ENCODE results near the gene UPK3A. TPM values are rescaled to one million over a fixed set of nuclear protein-coding genes. Genes with fewer than 3 reads are reported as not detected.

Gene UPK3A
- polyA plus RNA-seq, 3 donors: 6.0 to 19.0 (median 14.0) TPM

GRCh38 chr22:45278125-45278524 lies 6.6 kb upstream of the UPK3A start:
- Histone ChIP-seq H4K20me1 (ENCODE audit: insufficient read depth, low read length) (no peaks in the 10 kb centered on the region), H3K27ac (ENCODE audit: low read depth in 1 of 2, low read length in 2 of 2) (no peak overlapping the region), H3K36me3 (replicated peaks in 1 of 2; ENCODE audit: control insufficient read depth in 1 of 2, insufficient read depth in 2 of 2, low read length in 2 of 2) (no peaks in the 10 kb centered on the region), H3K4me3 (replicated peaks in 1 of 3; ENCODE audit: low read depth in 2 of 3, low read length in 3 of 3) (no peak overlapping the region), H3K79me2 (ENCODE audit: insufficient read depth, low read length) (no peaks in the 10 kb centered on the region), H3K9ac (ENCODE audit: insufficient read depth, low read length, poor library complexity, severe bottlenecking) (no peak overlapping the region), H3K4me2 (replicated peaks; ENCODE audit: extremely low read depth, low read length, poor library complexity, severe bottlenecking) (no peak overlapping the region), H3K4me1 (ENCODE audit: control insufficient read depth in 1 of 2, insufficient read depth in 2 of 2, low read length in 2 of 2) (peaks cover 25 to 33% of the 10 kb centered on the region in 2 donors), H3K27me3 (ENCODE audit: control insufficient read depth in 2 of 2, insufficient read depth in 2 of 2, low read length in 2 of 2) (no peaks in the 10 kb centered on the region), H3K9me3 (replicated peaks in 1 of 2; ENCODE audit: control insufficient read depth in 1 of 2, insufficient read depth in 1 of 2, low read length in 2 of 2) (no peaks in the 10 kb centered on the region), H2AFZ (ENCODE audit: insufficient read depth, low read depth, low read length, poor library complexity, severe bottlenecking) (no peak overlapping the region)
- Mint-ChIP-seq H3K27me3 (ENCODE audit: low read depth in 3 of 3) (peaks cover 2 to 8% (median 3%) of the 10 kb centered on the region in 3 donors), H3K27ac (peak overlapping the region in 2 of 7 donors; percentile 41 to 71), H3K36me3 (no peaks in the 10 kb centered on the region), H3K4me1 (peaks cover 34% of the 10 kb centered on the region), H3K4me3 (no peak overlapping the region), H3K9me3 (peaks cover 0 to 5% (median 2%) of the 10 kb centered on the region in 7 donors)
- intact Hi-C loops (cut with micrococcal nuclease): no loop called here
- 91% methylated on average over 4 of the region's 9 CpGs for WGBS (ENCODE audit: insufficient coverage)
- no peak for DNase-seq
- no peak for TF ChIP-seq CTCF (IDR thresholded peaks at IDR 0.05)

GRCh38 chr22:45280587-45280980 lies 4.2 kb upstream of the UPK3A start:
- H3K4me3 Mint-ChIP-seq: no peak overlapping the region
- peaks cover 48% of the 10 kb centered on the region for H3K4me1 Mint-ChIP-seq
- peak overlapping the region; percentile 54 for H3K9ac ChIP-seq (ENCODE audit: insufficient read depth, low read length, poor library complexity, severe bottlenecking)
- no peaks in the 10 kb centered on the region for H4K20me1 ChIP-seq (ENCODE audit: insufficient read depth, low read length)
- H3K36me3 ChIP-seq (replicated peaks in 1 of 2; ENCODE audit: control insufficient read depth in 1 of 2, insufficient read depth in 2 of 2, low read length in 2 of 2): no peaks in the 10 kb centered on the region
- WGBS (ENCODE audit: insufficient coverage): 100% methylated on average over 1 of the region's 3 CpGs
- H3K4me2 ChIP-seq (replicated peaks; ENCODE audit: extremely low read depth, low read length, poor library complexity, severe bottlenecking): peak overlapping the region; percentile 53
- intact Hi-C loops (cut with micrococcal nuclease): no loop called here
- H3K27me3 ChIP-seq (ENCODE audit: control insufficient read depth in 2 of 2, insufficient read depth in 2 of 2, low read length in 2 of 2): no peaks in the 10 kb centered on the region
- TF ChIP-seq CTCF (IDR thresholded peaks at IDR 0.05): no peak
- peaks cover 2 to 8% (median 7%) of the 10 kb centered on the region in 3 donors for H3K27me3 Mint-ChIP-seq (ENCODE audit: low read depth in 3 of 3)
- peak overlapping the region; percentile 88 to 97 (median 93) for H3K27ac Mint-ChIP-seq
- peaks cover 0 to 5% (median 2%) of the 10 kb centered on the region in 7 donors for H3K9me3 Mint-ChIP-seq
- no peak for DNase-seq
- no peak overlapping the region for H2AFZ ChIP-seq (ENCODE audit: insufficient read depth, low read depth, low read length, poor library complexity, severe bottlenecking)
- no peak overlapping the region for H3K4me3 ChIP-seq (replicated peaks in 1 of 3; ENCODE audit: low read depth in 2 of 3, low read length in 3 of 3)
- peak overlapping the region; percentile 73 to 84 for H3K27ac ChIP-seq (ENCODE audit: low read depth in 1 of 2, low read length in 2 of 2)
- H3K36me3 Mint-ChIP-seq: no peaks in the 10 kb centered on the region
- H3K4me1 ChIP-seq (ENCODE audit: control insufficient read depth in 1 of 2, insufficient read depth in 2 of 2, low read length in 2 of 2): peaks cover 40 to 51% of the 10 kb centered on the region in 2 donors
- no peaks in the 10 kb centered on the region for H3K79me2 ChIP-seq (ENCODE audit: insufficient read depth, low read length)
- no peaks in the 10 kb centered on the region for H3K9me3 ChIP-seq (replicated peaks in 1 of 2; ENCODE audit: control insufficient read depth in 1 of 2, insufficient read depth in 1 of 2, low read length in 2 of 2)
